NCI-H2196 treated with DMSO at 0.1 percent for 48 hours (cell line): ENCODE measurements around the gene DRD4.
"Not testable (repeated sequence)": the region's sequence is repeated elsewhere in the genome, so short reads cannot be mapped to it uniquely, and the experiment has no call there.

Source experiments
- DNase-seq: peaks from one replicate; lab custom pipeline; 2025; ENCODE audit not compliant: unreplicated experiment; lab: John Stamatoyannopoulos, UW

DRD4 gene

GRCh38 chr11:665704-666281 lies 28.7 kb downstream of the DRD4 start:
- DNase-seq = no peak

GRCh38 chr11:673866-674265 lies 36.8 kb downstream of the DRD4 start:
- DNase-seq = no peak

- DNase-seq = no peak
These were observed 37.3 kb downstream of the DRD4 start for GRCh38 chr11:674406-674805.

- no peak for DNase-seq
These were observed 41.2 kb downstream of the DRD4 start for GRCh38 chr11:678297-678696.

GRCh38 chr11:679271-680207 lies 42.5 kb downstream of the DRD4 start:
- DNase-seq = no peak

GRCh38 chr11:680476-680875 lies 43.4 kb downstream of the DRD4 start:
- no peak for DNase-seq

- DNase-seq = no peak
These were observed 43.9 kb downstream of the DRD4 start for GRCh38 chr11:680970-681369.

- no peak for DNase-seq
These were observed 49.6 kb downstream of the DRD4 start for GRCh38 chr11:686451-687243.

GRCh38 chr11:687751-688150 lies 50.7 kb downstream of the DRD4 start:
- no peak for DNase-seq

GRCh38 chr11:688681-689080 lies 51.6 kb downstream of the DRD4 start:
- no peak for DNase-seq

- DNase-seq = no peak
These were observed 52.6 kb downstream of the DRD4 start for GRCh38 chr11:689625-690024.

- not testable (repeated sequence) for DNase-seq
These were observed 53.2 kb downstream of the DRD4 start for GRCh38 chr11:690244-690643.
